GM13976 (cell line): ENCODE measurements around the gene AXL.

Experiments
- DNase-seq: peaks from one replicate; pipeline ENCODE4 v3.0.0; 2012; ENCODE audit warnings: low spot score
- in situ Hi-C: fragments of 300-500 bp; cut with MboI; formaldehyde crosslinking; loops from one replicate; pipeline ENCODE4 v1.12.0; 2022; ENCODE audit warnings: low sequenced_read_pairs, mixed read lengths, inconsistent platforms; ENCODE audit not compliant: unreplicated experiment
- TF ChIP-seq, protein P1 (sequence below): IDR thresholded peaks from 2 replicates; pipeline ENCODE4 v1.5.1; 2012; ENCODE audit warnings: borderline replicate concordance, mild to moderate bottlenecking; ENCODE audit not compliant: insufficient read depth; ENCODE audit errors: extremely low read depth, missing control alignments, control extremely low read depth

Gene AXL

DNA sequence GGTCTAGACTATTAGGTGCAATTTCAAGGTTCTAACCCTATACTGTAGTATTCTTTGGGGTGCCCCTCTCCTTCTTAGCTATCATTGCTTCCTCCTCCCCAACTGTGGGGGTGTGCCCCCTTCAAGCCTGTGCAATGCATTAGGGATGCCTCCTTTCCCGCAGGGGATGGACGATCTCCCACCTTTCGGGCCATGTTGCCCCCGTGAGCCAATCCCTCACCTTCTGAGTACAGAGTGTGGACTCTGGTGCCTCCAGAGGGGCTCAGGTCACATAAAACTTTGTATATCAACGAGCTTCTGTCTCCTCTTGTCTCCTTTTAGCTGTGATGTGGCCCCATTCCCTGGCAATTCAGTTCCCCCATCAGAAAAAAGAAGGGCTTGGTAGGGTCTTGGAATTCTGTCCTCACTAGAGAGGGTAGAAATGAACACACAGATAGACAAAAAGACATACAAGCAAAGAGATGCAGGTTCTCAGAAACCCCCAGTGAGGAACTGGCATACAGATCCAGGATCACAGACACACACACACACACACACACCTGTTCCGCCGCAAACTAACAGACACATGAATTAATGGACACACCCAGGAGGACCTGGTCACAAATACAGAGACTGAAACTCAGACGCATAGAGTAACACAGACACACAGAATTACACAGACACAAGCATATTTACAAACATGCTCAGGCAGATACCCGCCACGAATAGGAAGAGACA is 42.6 kb downstream of the AXL start:
- TF ChIP-seq, protein P1, sequence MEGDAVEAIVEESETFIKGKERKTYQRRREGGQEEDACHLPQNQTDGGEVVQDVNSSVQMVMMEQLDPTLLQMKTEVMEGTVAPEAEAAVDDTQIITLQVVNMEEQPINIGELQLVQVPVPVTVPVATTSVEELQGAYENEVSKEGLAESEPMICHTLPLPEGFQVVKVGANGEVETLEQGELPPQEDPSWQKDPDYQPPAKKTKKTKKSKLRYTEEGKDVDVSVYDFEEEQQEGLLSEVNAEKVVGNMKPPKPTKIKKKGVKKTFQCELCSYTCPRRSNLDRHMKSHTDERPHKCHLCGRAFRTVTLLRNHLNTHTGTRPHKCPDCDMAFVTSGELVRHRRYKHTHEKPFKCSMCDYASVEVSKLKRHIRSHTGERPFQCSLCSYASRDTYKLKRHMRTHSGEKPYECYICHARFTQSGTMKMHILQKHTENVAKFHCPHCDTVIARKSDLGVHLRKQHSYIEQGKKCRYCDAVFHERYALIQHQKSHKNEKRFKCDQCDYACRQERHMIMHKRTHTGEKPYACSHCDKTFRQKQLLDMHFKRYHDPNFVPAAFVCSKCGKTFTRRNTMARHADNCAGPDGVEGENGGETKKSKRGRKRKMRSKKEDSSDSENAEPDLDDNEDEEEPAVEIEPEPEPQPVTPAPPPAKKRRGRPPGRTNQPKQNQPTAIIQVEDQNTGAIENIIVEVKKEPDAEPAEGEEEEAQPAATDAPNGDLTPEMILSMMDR: no peak
- DNase-seq: no peak
- in situ Hi-C loops: no loop called here

DNA sequence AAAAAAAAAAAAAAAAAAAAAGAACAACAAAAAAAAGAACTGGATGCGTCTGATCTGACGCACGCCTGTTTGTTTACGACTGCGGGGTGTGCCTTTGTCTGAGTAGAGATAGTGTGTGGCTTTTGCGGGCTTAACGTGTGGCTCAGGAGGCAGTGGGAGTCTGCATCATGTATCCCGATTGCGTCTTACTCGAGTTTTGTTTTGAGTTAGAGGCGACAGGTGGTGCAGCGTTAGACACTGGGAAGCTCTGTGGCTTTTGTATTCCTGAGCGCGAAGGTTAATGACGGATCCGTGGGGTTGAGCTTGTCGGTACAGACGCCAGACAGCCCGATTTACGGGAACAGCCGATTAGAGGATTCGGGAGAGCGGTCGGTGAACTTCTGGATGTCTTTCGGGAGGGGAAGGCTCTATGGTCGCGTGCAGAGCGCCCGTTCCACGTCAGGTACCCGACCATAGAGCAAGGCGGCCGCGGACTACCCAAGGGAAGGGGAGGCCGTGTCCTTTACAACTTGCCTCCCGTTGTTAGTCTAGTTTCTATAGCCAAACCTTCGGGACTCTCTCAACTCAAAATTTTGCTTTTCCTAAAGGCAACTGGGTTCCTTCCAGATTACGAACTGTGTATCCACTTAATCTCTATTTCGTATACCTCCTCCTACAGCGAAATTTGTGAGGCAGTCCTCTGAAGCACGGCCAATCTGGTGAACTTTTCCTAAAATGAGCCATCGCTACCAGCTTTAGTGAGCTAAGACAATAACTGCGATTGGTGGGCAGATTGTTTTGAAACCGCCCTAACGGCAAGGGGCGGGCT is 44.2 kb downstream of the AXL start:
- in situ Hi-C loops: no loop called here
- TF ChIP-seq, protein P1: no peak
- DNase-seq: peak; percentile 40

DNA sequence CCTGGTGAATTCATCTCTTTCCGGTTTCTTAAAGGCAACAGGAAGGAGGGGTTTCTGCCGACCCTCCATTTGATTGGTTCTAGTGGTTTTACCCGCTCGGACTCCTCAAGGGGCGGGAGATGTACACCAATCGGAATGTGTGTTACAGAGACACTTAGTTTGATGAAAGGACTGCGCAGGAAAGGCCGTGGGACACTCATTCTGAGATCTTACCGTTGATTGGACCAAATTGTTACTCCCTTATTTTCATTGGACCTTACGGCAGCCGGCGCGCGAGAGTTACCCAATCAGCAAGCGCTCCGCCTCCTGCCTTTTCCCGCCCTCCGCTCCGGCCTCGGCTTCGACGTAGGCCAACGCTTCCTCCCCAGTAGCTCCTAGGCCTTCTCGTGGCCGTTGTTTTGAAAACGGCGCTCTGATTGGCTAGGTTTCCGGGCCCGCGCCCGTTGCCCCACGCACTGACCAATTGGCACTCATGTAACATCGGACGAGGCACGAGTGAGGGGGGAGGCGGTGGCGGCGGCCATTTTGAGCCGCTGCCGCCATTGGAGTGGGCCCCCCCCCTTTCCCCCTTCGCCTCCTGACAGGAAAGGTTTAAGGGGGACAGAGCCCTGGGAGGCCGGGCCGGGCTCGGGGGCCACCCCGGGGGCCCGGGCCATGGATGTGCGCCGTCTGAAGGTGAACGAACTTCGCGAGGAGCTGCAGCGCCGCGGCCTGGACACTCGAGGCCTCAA is 45.0 kb downstream of the AXL start, which contains the start of gene HNRNPUL1:
Gene HNRNPUL1, plus strand, starts transcription at position 523 of the 731 bp plus-strand sequence. Its CDS starts 132 bp downstream, at position 655.
- TF ChIP-seq, protein P1: peak; percentile 24
- in situ Hi-C loops: no loop called here
- DNase-seq: peak; percentile 99

DNA sequence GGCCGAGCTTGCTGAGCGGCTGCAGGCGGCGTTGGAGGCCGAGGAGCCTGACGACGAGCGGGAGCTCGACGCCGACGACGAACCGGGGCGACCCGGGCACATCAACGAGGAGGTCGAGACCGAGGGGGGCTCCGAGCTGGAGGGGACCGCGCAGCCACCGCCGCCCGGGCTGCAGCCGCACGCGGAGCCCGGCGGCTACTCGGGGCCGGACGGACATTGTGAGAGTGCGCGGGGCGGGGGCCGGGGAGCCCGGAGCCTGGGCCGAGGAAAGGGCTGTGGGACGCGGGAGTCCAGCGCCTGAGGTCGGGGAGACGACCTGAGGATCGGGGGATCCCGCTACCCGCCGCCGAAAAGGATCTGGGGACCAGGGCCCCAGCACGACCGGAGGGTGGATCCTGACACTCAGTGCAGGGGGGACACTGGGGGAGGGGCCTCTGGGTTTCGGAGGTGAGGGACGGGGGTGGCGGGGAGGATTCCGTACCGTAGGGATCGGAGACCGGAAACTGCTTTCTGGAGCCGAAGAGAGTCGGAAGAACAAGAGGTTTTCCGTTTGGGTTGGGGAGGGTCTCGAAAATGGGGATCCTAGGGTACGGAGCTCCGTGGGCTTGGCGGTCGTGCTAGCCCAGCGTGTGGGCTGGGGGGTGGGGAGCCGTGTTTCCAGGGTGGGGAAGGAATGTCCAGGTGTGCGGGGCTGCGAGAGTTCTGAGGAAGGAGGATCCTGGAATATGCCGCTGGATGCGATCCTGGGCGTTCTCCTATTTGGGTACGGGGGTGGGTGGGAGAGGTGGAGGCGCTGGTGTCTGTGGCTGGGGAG is 45.8 kb downstream of the AXL start:
- peak; percentile 70 for DNase-seq
- in situ Hi-C loops: no loop called here

DNA sequence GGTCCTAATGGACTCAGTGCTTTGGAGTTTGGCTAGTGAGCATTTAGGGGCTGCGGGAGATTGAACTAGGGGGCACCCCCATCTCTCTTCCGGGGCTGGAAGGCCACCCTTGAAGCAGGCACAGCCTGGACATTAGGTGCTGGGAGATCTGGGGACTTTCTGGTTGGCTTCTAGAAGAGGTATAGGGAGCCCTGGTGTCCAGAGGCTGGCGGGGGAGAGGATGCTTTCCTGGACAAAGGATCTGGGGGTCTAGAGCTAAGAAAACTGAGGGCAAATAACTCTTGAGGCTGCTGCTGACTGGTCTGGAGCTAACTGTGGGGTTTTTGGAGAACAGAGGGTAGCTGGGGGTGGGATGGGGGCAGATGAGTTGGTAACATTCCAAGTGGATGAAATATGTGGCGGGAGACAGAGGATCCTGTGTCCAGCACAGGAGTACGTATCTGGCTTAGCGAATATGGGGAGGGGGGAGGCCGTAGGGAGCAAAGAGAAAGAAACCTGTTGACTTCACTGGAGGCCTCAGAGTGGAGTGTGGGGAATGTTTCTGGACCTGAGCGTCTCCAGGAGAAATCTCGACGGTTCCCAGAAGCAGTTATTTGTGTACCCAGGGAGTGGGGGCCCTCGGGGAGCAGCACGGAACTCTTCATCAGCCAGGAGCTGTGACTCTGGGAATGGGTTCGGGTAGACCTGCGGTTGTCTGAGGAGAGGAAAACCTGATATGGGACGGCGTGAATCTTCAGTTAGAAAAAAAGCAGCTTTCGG is 46.6 kb downstream of the AXL start:
- in situ Hi-C loops: no loop called here
- peak; percentile 35 for DNase-seq
- TF ChIP-seq, protein P1: no peak

More for the DNA sequence above, 45.8 kb downstream of the AXL start:
- TF ChIP-seq, protein P1: no peak
